SKM-1 (cell line): ENCODE data around the gene MAST4.

Experiments used
- DNase-seq: peaks from one replicate; lab custom pipeline; 2025; ENCODE audit not compliant: unreplicated experiment; lab: John Stamatoyannopoulos, UW

The MAST4 gene

GRCh38 chr5:66867618-66868322 is 271.6 kb downstream of the MAST4 start:
- DNase-seq: no peak

GRCh38 chr5:66869347-66869746 is 273.2 kb downstream of the MAST4 start:
- no peak for DNase-seq

- DNase-seq: no peak
Observed at GRCh38 chr5:66870708-66871107, 274.5 kb downstream of the MAST4 start.

- no peak for DNase-seq
Observed at GRCh38 chr5:66871651-66872050, 275.5 kb downstream of the MAST4 start.

- DNase-seq: no peak
Observed at GRCh38 chr5:66872736-66873331, 276.6 kb downstream of the MAST4 start.

- DNase-seq: no peak
Observed at GRCh38 chr5:66874004-66874403, 277.8 kb downstream of the MAST4 start.

GRCh38 chr5:66875315-66875714 is 279.1 kb downstream of the MAST4 start:
- DNase-seq: peak; percentile 5

GRCh38 chr5:66876266-66876807 is 280.1 kb downstream of the MAST4 start:
- no peak for DNase-seq

GRCh38 chr5:66877843-66878242 is 281.6 kb downstream of the MAST4 start:
- DNase-seq: no peak

GRCh38 chr5:66880401-66880800 is 284.2 kb downstream of the MAST4 start:
- DNase-seq: peak; percentile 2

- DNase-seq: no peak
Observed at GRCh38 chr5:66881480-66882161, 285.4 kb downstream of the MAST4 start.

GRCh38 chr5:66882606-66883227 is 286.5 kb downstream of the MAST4 start:
- DNase-seq: no peak

GRCh38 chr5:66884564-66885243 is 288.5 kb downstream of the MAST4 start:
- DNase-seq: no peak

- DNase-seq: no peak
Observed at GRCh38 chr5:66886941-66887340, 290.7 kb downstream of the MAST4 start.

GRCh38 chr5:66888613-66889012 is 292.4 kb downstream of the MAST4 start:
- no peak for DNase-seq

GRCh38 chr5:66889056-66889455 is 292.9 kb downstream of the MAST4 start:
- DNase-seq: no peak

GRCh38 chr5:66889524-66889923 is 293.3 kb downstream of the MAST4 start:
- DNase-seq: no peak

- DNase-seq: no peak
Observed at GRCh38 chr5:66891184-66891925, 295.2 kb downstream of the MAST4 start.

- DNase-seq: no peak
Observed at GRCh38 chr5:66892716-66893115, 296.5 kb downstream of the MAST4 start.

- DNase-seq: no peak
Observed at GRCh38 chr5:66894480-66895240, 298.5 kb downstream of the MAST4 start.
